IPS DF 6.9 (cell line): ENCODE data around the gene TFR2.
A peak's percentile ranks its signal among the peaks of the same experiment; 100 is the strongest.

Experiments used
- DNase-seq: peaks from one replicate; pipeline ENCODE4 v3.0.0-alpha.2; 2013; ENCODE audit warnings: low read depth, low spot score
- H3K27ac ChIP-seq: one replicate; pipeline ENCODE4 v1.5.1; 2013; ENCODE audit warnings: low read length, control low read depth
- H3K27me3 ChIP-seq: 2 replicates; pipeline ENCODE4 v1.6.1; 2013; ENCODE audit warnings: mild to moderate bottlenecking, low read length; ENCODE audit not compliant: control insufficient read depth, insufficient read depth
- H3K36me3 ChIP-seq: 2 replicates; pipeline ENCODE4 v1.6.1; 2013; ENCODE audit warnings: low read length; ENCODE audit not compliant: control insufficient read depth, insufficient read depth
- H3K4me1 ChIP-seq: 2 replicates; pipeline ENCODE4 v1.6.1; 2013; ENCODE audit warnings: low read length; ENCODE audit not compliant: control insufficient read depth, insufficient read depth
- H3K4me3 ChIP-seq: 2 replicates; pipeline ENCODE4 v1.5.1; 2013; ENCODE audit warnings: mild to moderate bottlenecking, low read length
- H3K9me3 ChIP-seq: 2 replicates; pipeline ENCODE4 v1.6.1; 2013; ENCODE audit warnings: low read length, inconsistent platforms; ENCODE audit not compliant: control insufficient read depth, insufficient read depth
- WGBS: extraction: QIAGEN DNeasy Blood & Tissue Kit; methylation state at CpG from one replicate; pipeline ENCODE4 v1.1.7; 2013; ENCODE audit warnings: mixed read lengths, missing lambda C conversion rate; ENCODE audit not compliant: insufficient read length, insufficient coverage; 5-methylcytosine and 5-hydroxymethylcytosine counted together

Gene TFR2

GRCh38 chr7:100649826-100650565, 8.6 kb upstream of the TFR2 start:
- 100% methylated on average over 4 of the region's 15 CpGs for WGBS
- H3K27me3 ChIP-seq, result peaks cover 4% of the 10 kb centered on the region; the same call in 1 of the 2 replicates

GRCh38 chr7:100642534-100642907, 1.2 kb upstream of the TFR2 start:
- Histone ChIP-seq H3K9me3 (no peaks in the 10 kb centered on the region), H3K27ac (no peak overlapping the region), H3K27me3 (no peaks in the 10 kb centered on the region), H3K4me3 (no peak overlapping the region), H3K4me1 (peaks cover 7% of the 10 kb centered on the region), H3K36me3 (no peaks in the 10 kb centered on the region)
- DNase-seq, result no peak
- WGBS, result no CpG with 5 or more reads among the region's 11 CpGs

More at GRCh38 chr7:100649826-100650565, 8.6 kb upstream of the TFR2 start:
- Histone ChIP-seq H3K4me3 (no peak overlapping the region), H3K4me1 (0 out of 2 replicates have a peak, but pooled peaks cover 3% of the 10 kb centered on the region), H3K36me3 (no peaks in the 10 kb centered on the region), H3K9me3 (no peaks in the 10 kb centered on the region), H3K27ac (no peak overlapping the region)
- no peak for DNase-seq

- DNase-seq, result no peak
- Histone ChIP-seq H3K9me3 (no peaks in the 10 kb centered on the region), H3K27ac (no peak overlapping the region), H3K4me3 (no peak overlapping the region), H3K27me3 (no peaks in the 10 kb centered on the region), H3K4me1 (peaks cover 5% of the 10 kb centered on the region), H3K36me3 (no peaks in the 10 kb centered on the region)
- WGBS, result no CpG with 5 or more reads among the region's 10 CpGs
Measured at GRCh38 chr7:100641860-100642533, 645 bp upstream of the TFR2 start.

GRCh38 chr7:100640517-100641440, 573 bp downstream of the TFR2 start:
- H3K27ac ChIP-seq, result no peak overlapping the region
- no peaks in the 10 kb centered on the region for H3K9me3 ChIP-seq
- DNase-seq, result no peak
- no peaks in the 10 kb centered on the region for H3K36me3 ChIP-seq
- H3K4me1 ChIP-seq, result peaks cover 5% of the 10 kb centered on the region
- no peak overlapping the region for H3K4me3 ChIP-seq
- whole genome bisulfite sequencing, result no CpG with 5 or more reads among the region's 24 CpGs
- H3K27me3 ChIP-seq, result no peaks in the 10 kb centered on the region

- Histone ChIP-seq H3K27ac (no peak overlapping the region), H3K4me3 (no peak overlapping the region), H3K4me1 (peaks cover 5% of the 10 kb centered on the region), H3K36me3 (no peaks in the 10 kb centered on the region), H3K9me3 (no peaks in the 10 kb centered on the region), H3K27me3 (no peaks in the 10 kb centered on the region)
- no CpG with 5 or more reads among the region's 17 CpGs for WGBS
- DNase-seq, result no peak
Measured at GRCh38 chr7:100639995-100640516, 1.3 kb downstream of the TFR2 start.

GRCh38 chr7:100632951-100633717, 8.2 kb downstream of the TFR2 start:
- Histone ChIP-seq H3K9me3 (no peaks in the 10 kb centered on the region), H3K4me1 (peaks cover 1% of the 10 kb centered on the region; the same call in 1 of the 2 replicates), H3K36me3 (no peaks in the 10 kb centered on the region), H3K27me3 (no peaks in the 10 kb centered on the region; the same call in 1 of the 2 replicates), H3K27ac (no peak overlapping the region), H3K4me3 (peak overlapping the region; percentile 65; the same call in 1 of the 2 replicates)
- DNase-seq, result no peak
- WGBS, result no CpG with 5 or more reads among the region's 72 CpGs

GRCh38 chr7:100630066-100630465, 11.3 kb downstream of the TFR2 start:
- Histone ChIP-seq H3K4me3 (no peak overlapping the region), H3K27ac (no peak overlapping the region), H3K4me1 (peaks cover 4% of the 10 kb centered on the region), H3K27me3 (no peaks in the 10 kb centered on the region; the same call in 1 of the 2 replicates), H3K9me3 (no peaks in the 10 kb centered on the region), H3K36me3 (no peaks in the 10 kb centered on the region)
- no CpG with 5 or more reads among the region's 4 CpGs for WGBS
- no peak for DNase-seq

- DNase-seq, result no peak
- Histone ChIP-seq H3K27ac (no peak overlapping the region), H3K9me3 (no peaks in the 10 kb centered on the region), H3K36me3 (no peaks in the 10 kb centered on the region), H3K27me3 (no peaks in the 10 kb centered on the region; the same call in 1 of the 2 replicates), H3K4me3 (no peak overlapping the region), H3K4me1 (peaks cover 4% of the 10 kb centered on the region)
- no CpG with 5 or more reads among the region's 11 CpGs for WGBS
Measured at GRCh38 chr7:100629117-100629716, 12.1 kb downstream of the TFR2 start.

GRCh38 chr7:100627238-100627549, 14.2 kb downstream of the TFR2 start:
- H3K9me3 ChIP-seq, result no peaks in the 10 kb centered on the region
- H3K27ac ChIP-seq, result no peak overlapping the region
- H3K4me1 ChIP-seq, result peaks cover 2% of the 10 kb centered on the region
- no peaks in the 10 kb centered on the region; the same call in 1 of the 2 replicates for H3K27me3 ChIP-seq
- no CpG with 5 or more reads among the region's 21 CpGs for WGBS
- H3K36me3 ChIP-seq, result no peaks in the 10 kb centered on the region
- no peak for DNase-seq
- H3K4me3 ChIP-seq, result no peak overlapping the region
